SIG-M5 treated with dmso at 0.1 percent for 504 hours (cell line): ENCODE data around the gene MTCH1.
"Not testable (repeated sequence)": the region's sequence is repeated elsewhere in the genome, so short reads cannot be mapped to it uniquely, and the experiment has no call there.

ENCODE experiments used
- DNase-seq: peaks from one replicate; lab custom pipeline; 2025; ENCODE audit not compliant: unreplicated experiment; lab: John Stamatoyannopoulos, UW

Gene MTCH1

DNA sequence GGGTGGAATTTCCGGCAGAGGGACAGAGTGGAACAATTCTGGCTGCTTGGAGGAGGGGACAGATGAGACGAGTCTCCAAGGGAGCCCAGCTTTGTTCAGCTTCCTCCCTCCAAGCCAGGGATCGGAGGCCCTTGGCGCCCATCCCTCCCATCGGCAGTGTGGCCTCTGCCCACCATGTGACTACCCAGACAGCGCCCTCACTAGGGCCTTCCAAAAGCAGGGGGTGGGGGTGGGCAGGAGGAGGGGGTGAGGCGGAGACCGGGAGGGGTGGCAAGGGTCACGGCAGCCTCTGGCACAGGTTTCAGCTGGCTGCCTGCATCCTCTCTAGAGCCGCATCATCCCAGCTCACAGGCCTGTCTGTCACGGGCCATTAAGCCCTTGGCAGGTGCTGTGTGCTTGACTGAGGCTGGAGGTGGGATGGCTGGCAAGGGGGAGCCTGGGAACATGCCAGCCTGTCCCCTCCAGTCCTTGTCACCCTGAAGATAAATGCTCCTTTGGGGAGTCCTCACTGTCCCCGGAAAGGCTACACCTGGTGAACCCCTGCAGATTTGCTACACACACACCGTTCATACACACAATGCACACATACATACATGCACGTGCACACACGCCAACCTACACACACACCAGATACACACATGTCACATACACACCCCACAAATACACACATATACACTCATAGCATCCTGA lies 13.2 kb upstream of the MTCH1 start:
- no peak for DNase-seq

DNA sequence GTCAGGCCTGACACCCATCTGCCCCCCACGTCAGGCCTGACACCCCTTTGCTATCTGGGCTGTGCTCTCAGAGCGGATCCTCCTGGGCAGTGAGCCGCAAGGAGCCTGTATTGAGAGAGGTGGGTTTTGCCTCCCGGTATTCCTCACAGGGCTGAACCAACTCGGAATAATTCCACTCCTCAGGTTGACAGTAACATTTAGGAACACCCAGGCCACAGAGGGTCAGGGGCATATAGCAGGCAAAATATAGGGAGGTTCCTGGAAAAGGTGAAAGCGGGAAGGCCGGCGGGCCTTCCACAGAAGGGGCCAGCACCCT lies 12.7 kb upstream of the MTCH1 start:
- no peak for DNase-seq

DNA sequence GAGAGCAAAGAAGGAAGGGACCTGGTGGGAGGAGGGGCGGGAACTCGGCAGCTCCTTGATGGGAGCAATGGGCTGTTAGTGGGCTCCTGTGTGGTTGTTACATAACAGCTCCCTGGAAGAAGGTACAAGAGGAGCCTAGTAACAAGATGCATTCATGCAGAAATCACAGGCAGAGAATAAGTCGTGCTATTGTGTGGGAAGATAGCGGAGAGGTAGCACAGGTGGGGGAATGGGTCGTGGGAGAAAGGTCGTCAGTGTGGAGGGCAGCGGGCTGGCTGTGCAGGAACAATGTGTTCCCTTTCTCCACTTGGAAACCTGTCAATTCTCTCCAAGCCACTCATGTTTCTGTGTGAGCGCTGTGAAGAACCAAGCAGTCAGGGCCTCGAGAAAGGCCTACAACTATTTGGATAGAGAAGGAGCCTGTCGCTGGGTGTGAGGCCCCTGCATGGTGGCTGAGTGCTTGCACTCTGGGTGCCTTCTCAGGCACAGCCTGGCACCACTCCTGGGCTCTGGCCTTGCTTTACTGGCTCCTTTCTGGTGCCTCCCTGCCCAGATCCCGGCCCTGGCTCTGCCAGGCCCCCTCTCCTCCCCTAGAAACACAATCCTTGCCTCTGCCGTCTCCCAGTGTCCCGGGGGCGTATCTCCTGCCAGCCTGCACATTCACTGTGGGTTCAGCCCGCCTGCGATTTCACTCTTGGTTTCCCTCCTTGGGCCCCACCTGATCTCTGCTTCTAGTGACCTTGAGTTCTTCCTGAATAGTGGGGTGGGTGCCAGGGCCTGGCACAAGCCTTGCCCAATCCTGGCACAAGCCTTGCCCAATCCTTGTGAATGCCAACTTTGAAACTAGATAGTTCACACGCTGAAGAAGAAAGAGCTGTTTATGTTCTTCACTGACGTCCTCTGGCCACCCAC lies 12.1 kb upstream of the MTCH1 start:
- DNase-seq = no peak

DNA sequence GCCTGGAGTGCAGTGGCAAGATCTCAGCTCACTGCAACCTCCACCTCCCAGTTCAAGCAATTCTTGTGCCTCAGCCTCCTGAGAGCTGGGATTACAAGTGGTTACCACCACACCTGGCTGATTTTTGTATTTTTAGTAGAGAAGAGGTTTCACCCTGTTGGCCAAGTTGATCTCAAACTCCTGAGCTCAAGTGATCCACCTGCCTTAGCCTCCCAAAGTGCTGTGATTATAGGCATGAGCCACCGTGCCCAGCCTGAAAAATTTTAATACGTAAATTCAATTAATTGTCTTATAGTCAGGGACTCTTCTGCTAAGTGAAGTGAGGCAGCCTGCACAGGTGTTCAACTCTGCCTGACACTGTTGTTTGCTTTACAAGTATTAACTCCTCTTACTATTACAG lies 4.4 kb upstream of the MTCH1 start:
- DNase-seq = not testable (repeated sequence)

DNA sequence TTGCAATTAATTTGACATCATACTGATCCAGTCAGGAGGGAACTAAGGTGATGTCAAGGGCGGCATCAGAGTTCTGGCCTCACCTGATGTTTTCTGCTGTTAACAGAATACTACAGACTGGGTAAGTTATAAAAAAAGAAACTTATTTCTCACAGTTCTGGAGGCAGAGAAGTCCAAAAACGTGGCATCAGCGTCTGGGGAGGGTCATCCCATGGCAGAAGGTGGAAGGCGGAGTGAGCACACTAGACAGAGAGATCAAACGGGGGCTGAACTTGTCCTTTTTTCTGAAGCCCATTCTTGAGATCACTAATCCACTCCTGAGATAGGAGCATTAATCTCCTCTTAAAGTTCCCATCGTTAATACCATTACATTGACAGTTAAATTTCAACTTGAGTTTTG lies 3.3 kb upstream of the MTCH1 start:
- DNase-seq = no peak

DNA sequence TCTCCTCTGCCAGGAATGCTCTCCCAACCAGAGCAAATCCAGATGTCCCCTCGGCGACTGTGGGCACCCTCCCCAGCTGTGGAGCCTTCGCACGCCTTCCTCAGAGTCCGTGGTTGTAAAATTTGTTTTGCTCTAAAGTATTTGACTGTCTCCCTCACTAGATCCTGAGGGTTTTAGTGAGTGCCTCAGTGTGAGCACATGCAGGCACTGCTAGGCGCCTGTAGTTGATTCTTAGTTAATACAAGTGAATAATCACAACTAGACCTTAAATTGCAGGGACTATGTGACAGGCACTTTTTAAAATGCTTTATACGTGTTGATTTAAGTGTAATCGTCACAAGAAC lies 680 bp upstream of the MTCH1 start:
- DNase-seq = no peak

DNA sequence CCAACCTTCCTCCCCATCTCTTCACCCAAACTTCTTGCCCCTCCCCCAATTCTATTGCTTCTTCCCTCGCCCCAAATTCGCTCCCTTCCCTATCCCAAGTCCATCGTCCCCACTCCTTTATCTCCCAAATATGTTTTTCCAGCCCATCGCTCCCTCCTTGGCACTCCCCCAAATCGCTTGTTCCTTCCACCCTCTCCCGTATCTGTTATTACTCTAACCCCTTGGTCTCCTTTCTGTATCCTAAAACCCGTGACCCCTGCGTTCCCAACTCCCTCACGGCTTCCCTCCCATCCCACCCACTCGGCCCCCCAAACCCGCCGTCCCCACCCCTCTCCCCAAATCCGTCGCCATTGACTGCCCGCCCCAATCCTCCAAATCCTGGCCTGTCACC lies 584 bp downstream of the MTCH1 start:
- DNase-seq = no peak

DNA sequence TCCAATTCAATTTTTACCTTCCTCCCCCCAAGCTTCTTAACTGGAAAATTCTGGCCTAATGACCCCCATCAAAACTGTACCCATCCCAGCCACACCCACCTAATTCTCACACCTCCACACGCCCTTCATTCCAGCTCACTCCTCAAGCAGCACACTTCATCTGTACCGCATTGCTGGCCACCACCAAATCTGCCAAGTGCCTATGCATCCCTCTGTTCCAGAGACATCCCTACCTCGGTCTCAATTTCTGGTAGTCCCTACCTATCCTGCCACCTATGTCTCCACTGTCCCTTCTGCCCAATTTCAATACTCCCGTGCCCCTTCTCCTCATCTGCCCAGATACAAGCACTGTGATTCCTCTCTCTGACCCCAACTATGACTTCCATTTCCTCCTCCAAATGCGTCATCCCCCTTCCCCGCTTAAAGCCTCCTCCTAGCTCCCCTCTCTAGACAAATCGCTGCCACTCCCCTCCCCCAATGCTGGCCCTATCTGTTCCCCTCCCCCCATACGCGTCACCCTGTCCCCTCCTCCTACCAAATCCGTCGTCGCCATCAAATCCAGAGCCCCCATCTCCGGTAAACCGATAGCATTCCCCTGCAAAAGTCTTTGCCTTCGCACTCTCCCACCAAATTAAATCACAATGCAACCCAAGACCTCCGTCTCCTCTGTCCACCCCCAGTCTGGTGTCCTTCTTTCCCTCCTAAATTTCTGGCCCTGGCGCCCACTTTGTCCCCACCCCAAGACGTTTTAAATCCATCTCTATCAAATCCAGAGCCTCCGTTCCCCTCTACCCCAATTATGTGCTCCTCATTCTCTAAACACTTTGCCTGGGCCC lies 1.2 kb downstream of the MTCH1 start:
- DNase-seq = peak; percentile 47

DNA sequence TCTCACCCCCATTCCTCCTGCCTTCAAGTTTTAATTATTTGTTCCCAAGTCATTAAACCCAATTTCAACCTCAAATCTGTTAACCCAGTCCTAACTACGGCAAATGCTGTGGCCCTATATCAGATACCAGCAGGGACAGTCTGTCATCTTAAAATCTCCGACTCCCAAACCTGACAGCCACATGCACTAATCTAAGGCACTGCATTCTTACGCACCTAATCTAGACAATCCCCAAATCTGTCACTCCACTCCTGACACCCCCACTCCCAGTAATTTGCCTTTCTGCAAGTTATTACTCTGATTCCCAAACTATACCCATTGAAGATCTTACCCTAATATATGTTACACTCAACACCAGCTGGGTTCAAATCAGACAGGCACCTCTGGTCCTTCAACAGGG lies 2.5 kb downstream of the MTCH1 start:
- DNase-seq = no peak

DNA sequence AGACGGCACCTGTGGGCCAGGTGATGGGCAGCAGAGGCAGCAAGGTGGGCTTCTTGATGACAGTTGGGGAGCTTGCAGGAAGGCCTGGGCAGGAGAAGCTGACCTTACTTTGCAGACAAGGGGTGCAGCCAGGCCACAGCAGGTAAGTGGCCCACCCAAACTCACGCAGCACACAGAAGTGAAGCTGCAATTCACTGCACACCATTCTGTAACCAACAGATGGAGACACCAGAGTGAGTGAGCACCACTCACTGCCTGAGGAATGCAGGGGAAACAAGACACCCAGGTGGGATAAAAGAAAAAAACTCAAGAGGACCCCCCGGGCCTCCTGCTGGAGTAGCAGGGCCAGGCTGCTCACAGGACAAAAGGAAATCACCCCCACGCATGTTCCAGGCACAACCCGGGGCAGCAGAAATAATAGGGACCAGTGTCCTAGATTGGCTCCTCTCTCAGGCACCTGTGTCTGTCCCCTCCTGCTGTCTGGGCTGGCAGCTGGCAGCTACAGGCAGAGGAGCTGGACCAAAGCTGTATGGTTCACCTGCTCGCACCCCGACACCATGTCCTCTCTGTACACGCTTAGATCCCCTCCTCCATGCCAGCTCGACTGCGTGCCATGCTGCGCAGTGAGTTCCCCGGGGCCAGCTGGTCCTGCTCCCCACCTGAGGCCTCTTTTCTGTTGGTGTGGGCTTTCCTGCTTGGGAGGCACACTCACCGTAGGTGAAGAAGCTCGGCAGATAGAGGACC lies 4.9 kb downstream of the MTCH1 start:
- no peak for DNase-seq

DNA sequence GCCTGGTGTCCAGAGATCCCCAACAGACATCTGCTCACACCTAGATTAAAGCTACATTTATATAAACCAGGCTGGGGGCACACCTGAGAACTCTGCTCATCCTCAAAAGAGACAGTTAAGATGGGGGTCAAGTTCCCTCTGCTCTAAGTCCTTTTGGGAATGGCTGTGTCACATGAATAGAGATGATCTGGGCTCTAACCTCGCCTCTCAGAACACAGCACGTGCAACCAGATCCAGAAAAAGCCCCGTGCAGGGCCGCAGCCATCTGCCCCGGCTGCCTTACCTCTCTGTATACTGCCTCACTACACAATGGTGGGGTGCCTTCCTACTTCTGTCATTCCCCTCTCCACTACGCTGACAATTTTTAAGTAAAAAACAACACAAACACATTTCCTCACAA lies 5.9 kb downstream of the MTCH1 start:
- no peak for DNase-seq

DNA sequence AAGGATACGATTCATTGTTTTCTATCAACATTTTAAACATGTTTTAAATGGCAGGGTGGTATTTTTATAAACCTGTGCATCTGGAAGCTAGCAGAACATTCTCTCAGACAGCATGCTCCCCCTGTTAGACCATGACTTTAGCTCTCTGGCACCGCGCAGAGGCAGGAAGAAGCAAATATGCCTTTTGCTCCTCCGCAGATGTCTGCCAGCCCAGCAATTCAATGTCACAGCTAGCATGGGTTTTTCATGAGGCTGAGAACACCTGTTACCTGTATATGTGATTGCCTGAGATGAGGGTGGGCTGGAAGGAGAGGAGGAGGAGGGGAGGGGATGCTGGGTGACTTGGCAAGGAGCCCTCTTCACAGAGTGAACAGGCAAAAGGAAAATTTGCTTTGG lies 6.7 kb downstream of the MTCH1 start:
- DNase-seq = no peak

DNA sequence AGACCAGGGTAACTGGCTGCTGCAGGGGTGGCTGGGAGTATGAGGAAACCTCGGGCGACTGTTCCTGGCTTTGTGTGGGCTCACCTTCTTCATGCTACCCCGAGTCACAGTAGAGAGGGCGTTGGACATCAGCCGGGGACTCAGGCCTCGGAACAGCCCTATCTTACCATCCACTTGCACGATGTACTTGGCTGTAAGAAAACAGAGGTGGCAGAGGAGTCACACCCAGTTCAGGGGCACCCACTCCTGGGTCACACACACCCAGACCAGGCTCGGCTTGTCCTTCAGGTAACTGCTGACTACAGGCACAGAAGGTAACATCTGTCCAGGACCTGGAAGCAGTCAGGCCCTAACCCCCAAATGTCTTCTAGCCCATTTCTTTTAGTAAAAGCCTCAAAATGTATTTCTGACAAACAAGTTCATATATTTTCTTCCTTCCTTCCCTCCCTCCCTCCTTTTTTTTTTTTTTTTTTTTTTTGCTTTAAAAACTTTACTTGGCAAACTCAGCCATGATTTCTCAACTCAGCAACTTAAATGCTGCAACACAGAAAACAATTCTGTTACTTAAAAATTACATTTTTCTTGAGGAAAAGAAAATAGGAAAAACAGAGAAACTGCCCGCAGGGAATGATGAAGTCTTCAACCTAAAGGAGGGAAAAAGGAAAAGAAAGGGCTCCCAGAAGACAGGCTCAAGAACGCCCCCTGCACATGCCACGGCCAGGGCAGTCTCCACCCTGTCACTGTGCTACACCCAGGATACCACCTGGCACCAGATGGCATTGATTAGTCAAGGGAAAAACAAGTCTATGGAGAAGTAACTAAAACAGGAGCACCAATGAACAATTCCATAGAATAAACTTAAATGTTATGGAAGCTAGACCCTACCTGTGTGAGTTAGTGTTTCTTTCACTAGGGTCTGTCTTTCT lies 7.3 kb downstream of the MTCH1 start:
- no peak for DNase-seq

DNA sequence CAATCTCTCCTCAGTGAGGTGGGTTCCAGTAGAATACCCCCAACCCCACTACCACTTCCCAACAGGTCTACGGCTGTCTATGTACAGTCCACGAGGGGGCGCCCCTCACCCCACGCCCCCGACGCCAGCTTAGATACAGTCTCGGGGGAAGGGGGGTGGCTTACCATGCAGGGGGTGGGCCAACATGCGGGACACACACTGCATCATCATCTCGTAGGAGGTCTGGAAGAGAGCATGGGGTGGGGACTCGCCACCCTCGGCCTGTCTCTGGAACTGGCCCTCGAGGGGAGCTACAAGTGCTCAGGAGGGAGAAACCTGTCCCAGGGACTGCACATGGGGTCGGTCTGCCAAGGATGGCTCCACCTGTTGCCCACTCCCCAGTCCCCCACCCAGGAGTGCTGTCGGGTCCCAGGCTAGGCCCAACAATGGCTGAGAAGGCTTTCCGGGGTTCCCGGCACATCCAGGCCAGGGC lies 8.5 kb downstream of the MTCH1 start:
- DNase-seq = no peak

DNA sequence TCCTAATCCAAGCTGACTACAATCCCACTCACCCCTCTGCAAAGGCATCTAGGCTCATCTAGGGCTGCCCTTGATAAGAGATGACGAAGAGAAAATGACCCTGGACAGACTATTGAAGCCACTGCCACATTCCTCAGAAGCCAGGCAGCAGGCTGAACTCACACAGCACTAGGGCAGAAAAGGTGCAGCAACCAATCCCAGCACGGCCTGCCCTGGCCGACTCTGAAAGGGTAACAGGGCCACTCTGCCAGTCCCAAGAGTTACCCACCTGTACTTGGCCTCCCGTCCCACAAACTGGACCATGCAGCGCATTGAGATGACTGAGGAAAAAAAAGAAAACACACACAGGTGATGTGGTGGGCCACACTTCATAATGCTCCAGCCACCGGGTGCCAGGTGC lies 9.1 kb downstream of the MTCH1 start:
- DNase-seq = no peak

DNA sequence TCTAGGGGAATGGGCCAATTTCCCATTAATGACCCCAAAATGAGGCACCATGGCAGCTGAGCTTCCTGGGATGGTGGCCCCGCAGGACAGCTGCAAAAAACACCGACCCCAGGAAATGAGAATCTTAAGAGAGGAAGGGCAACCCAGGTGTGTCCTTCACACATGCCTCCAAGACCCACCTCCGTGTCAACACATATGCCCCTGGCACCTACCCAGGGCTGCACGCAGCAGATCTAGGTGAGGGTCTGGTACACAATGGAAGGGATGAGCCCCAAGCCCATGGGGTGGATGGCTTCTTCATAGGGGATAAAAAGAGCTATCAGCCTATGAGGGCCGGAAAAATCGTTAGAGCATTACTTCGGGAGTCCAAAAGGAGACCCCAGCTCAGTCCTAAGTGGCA lies 9.5 kb downstream of the MTCH1 start:
- no peak for DNase-seq

DNA sequence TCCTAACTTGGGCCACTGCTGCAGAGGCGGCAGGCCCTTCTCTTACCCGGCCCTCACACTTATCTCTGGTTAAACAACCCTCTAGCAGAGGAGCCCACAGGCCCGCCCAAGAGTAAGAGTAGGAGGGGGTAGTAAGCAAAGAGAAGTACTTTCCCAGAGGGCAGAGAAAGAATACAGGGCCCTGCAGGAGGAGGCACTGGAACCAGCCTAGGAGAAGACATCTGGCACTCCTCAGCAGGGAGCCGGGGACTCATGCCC lies 10.1 kb downstream of the MTCH1 start:
- DNase-seq = no peak

DNA sequence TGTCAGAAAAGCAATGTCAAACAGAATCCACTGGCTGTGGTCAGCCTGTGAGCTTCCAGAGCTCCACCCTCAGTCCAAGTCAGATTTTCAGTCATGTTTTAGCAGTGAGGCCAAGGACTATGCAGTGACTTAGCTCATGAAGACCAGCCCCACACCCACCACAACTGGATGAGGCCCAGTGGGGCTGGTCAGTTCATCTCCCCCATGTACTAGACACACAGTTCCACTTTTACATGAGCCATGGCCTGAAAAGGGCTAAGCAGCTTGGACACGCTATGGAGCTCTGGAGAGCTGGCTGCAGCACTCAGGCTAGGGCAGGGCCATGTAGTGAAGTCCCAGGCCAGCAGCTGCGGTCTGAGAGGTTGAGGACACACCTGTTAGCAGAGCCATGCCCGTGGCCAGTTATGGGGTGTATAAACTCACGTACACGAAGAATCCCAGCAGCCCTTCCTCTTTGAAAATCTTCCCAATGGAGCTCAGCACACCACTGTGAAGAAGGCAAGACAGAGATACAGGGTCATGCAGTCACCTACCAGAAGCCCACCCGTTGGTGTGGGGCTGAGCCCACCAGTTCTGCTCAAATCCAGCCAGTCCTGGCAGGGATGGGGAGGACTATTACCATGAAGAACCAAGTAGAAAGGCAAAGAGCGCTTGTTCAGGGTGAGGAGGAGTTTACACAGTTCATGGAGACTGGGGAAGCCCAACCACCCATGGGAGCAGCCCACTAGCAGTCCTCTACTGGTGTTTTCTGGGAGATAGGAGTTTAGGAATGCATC lies 10.6 kb downstream of the MTCH1 start:
- no peak for DNase-seq

DNA sequence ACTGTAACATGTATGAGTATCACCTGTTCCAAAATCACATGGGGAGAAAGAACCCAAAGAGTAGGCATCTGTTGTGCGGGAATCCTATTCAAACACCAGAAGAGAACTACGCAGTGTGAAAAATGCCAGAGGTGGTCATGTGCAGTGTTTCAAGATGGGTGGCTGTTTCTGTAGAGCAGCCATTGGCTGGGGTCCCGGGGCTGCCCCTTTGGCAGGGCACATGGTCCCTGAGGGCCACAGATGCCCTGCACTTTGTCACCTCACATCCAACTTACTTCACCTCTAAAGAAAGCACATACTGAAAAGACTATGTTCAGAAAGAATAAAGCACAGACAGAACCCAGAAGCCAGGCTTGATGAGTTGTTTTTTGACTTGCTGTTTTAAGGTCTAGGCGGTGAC lies 12.3 kb downstream of the MTCH1 start:
- DNase-seq = no peak

DNA sequence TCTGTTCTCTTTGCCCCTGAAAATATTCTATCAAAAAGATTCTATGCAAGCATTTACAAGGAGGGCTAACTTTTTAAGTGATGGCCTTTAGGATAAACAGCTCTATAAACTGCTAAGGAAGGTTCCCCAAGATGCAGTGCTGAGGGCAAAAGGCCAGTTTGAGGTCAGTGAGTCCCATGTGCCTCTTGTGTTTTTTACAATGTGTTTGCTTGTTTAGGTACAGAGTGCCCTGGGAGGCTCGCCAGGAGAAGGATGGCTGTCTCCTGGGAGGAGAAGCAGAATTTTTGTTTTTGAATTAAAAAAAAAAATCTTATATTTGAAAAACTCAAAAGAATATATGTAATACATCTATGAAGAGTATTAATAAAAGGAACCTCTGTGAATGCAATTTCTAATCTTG lies 12.8 kb downstream of the MTCH1 start:
- no peak for DNase-seq
